ENCODE results near the gene PAX4.

Gene PAX4

GRCh38 chr7:127595737-127596136 lies 22.2 kb downstream of the PAX4 start:
- H3K4me3 ChIP-seq (ENCODE audit: low read length), result no peak overlapping the region
- no peak for TF ChIP-seq CTCF (IDR thresholded peaks at IDR 0.05; ENCODE audit: insufficient read depth, low read depth, low read length, missing control alignments)
- DNase-seq (ENCODE audit: low read depth), result no peak

DNA sequence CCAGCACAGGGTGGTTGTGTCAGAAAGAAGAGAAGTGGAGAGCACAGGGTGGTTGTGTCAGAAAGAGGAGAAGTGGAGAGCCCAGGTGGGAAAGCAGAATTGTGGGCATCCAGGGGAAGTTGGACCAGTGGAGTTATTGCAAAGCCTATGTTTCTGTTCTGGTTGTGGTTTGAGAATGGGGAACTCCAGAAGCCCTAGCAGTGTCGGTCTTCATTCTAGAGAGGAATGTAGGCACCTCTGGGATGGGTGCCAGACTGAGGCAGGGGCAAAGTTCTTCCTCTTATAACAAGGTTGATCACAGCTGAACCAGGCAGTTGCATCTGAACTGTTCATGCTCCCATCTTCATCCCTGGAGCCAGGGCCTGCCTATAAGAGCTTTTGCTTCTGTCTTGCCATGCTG lies 23.5 kb downstream of the PAX4 start:
- H3K4me3 ChIP-seq (ENCODE audit: low read length), result no peak overlapping the region
- DNase-seq (ENCODE audit: low read depth), result no peak
- TF ChIP-seq CTCF (IDR thresholded peaks at IDR 0.05; ENCODE audit: insufficient read depth, low read depth, low read length, missing control alignments), result no peak

- no peak for DNase-seq (ENCODE audit: low read depth)
Observed at GRCh38 chr7:127592550-127592949, 25.4 kb downstream of the PAX4 start.

GRCh38 chr7:127591591-127591990 lies 26.4 kb downstream of the PAX4 start:
- no peak for TF ChIP-seq CTCF (IDR thresholded peaks at IDR 0.05; ENCODE audit: insufficient read depth, low read depth, low read length, missing control alignments)
- no peak for DNase-seq (ENCODE audit: low read depth)
- H3K4me3 ChIP-seq (ENCODE audit: low read length), result no peak overlapping the region

More at GRCh38 chr7:127592550-127592949, 25.4 kb downstream of the PAX4 start:
- TF ChIP-seq CTCF (IDR thresholded peaks at IDR 0.05; ENCODE audit: insufficient read depth, low read depth, low read length, missing control alignments), result no peak
- no peak overlapping the region for H3K4me3 ChIP-seq (ENCODE audit: low read length)

GRCh38 chr7:127591189-127591588 lies 26.8 kb downstream of the PAX4 start:
- DNase-seq (ENCODE audit: low read depth), result no peak
- TF ChIP-seq CTCF (IDR thresholded peaks at IDR 0.05; ENCODE audit: insufficient read depth, low read depth, low read length, missing control alignments), result no peak
- no peak overlapping the region for H3K4me3 ChIP-seq (ENCODE audit: low read length)

DNA sequence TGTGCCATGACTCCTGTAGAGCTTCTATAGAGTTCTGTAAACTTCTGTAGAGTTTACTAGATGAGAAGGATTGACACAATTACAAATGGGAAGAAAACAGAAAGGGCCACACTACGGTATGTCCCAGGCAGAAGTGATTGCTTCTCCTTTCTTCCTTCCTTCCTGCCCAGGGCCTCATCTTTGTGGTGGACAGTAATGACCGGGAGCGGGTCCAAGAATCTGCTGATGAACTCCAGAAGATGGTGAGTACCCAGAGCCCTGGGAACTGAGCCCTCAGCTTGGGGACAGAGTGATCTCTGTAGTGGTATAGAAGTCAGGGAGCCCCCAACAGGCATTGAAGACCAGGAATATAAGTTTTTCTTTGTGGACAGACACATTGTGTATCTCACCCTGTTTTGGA lies 28.0 kb downstream of the PAX4 start:
- DNase-seq (ENCODE audit: low read depth), result no peak
- TF ChIP-seq CTCF (IDR thresholded peaks at IDR 0.05; ENCODE audit: insufficient read depth, low read depth, low read length, missing control alignments), result no peak
- no peak overlapping the region for H3K4me3 ChIP-seq (ENCODE audit: low read length)

DNA sequence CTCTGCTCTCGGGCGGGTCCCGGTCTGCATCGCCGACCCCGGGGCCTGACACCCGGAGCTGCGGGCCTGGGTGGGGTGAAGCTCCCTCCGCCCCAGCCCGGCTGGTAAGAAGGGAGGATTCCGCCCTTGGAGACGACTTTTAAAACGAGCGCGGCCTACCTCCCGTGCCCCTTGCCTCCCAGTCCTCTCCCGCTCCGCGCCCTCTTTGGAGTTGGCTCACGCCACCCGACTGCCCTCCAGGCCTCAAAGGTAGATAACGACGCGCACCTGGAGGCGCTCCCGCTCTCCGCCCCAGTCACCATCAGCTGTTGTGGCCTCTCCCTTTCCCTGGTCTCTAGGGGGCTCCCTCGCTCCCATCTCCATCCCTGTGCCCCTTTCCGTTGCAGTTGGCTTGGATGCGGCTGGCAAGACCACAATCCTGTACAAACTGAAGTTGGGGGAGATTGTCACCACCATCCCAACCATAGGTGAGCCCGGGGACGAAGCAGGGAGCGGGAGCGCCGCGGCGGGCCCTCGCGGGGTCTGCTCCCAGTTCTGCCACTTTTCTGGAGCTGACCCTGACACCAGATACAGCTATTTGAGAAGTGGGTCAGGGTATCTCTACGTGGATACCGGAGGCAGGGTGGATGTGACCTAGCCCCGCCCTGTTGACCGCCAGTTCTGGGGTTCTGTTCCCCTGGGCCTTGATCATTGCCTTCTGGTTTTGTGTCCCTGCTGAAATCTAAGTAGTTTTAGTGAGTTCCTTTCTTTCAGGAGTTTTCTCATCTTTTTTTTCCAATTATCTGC lies 29.1 kb downstream of the PAX4 start:
- peak overlapping the region; percentile 84 for H3K4me3 ChIP-seq (ENCODE audit: low read length)
- TF ChIP-seq CTCF (IDR thresholded peaks at IDR 0.05; ENCODE audit: insufficient read depth, low read depth, low read length, missing control alignments), result peak; percentile 43
- peak; percentile 59 for DNase-seq (ENCODE audit: low read depth)

All from epithelial cell of esophagus (primary cell).